IPS DF 4.7 (cell line): ENCODE measurements around the gene AQP7.
A peak's percentile ranks its signal among the peaks of the same experiment; 100 is the strongest.
"Not testable (repeated sequence)": the region's sequence is repeated elsewhere in the genome, so short reads cannot be mapped to it uniquely, and the experiment has no call there.

ENCODE experiments used
- DNase-seq: peaks from one replicate; pipeline ENCODE4 v3.0.0-alpha.2; 2013; ENCODE audit warnings: low spot score; ENCODE audit errors: extremely low read depth

AQP7 gene

DNA sequence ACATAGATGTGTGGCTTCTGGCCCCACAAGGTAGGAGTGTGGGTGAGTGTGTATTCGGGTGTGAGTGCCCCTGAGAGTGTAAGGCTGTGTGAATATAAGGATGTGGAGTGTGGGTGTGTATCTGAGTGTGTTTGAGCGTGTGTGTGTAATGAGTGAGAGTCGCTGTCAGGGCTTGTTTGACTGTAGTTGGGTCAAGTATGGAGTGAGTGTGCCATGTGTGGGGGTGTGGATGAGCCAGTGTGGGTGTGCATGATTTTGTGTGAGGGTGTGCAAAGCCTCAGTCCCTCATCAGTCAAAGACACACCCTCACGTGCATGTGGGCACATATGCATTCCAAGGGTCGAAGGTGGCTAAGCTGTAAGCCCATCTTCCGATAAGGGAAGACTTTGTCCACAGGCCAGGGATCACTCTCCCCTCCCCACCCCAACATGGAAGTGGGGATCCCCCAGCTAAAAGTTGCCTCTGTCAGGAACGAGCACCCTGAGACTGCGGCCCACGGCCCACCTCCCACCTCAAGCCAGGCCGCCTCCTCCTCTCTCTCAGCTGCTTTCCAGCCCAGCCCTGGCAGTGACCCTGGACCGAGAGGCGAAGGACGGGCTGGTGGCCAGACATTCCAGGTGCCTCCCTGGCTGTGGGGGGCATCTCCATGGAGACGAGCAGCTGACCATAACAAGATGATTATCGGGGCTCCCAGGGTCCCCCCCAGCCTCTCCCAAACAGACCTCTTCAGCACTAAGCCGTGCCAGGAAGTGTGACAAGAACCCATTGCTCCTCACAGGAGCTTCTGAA lies 32.1 kb upstream of the AQP7 start:
- no peak for DNase-seq

GRCh38 chr9:33433871-33434270 lies 31.5 kb upstream of the AQP7 start:
- DNase-seq, result no peak

- no peak for DNase-seq
These were observed 29.1 kb upstream of the AQP7 start for GRCh38 chr9:33431420-33431819.

DNA sequence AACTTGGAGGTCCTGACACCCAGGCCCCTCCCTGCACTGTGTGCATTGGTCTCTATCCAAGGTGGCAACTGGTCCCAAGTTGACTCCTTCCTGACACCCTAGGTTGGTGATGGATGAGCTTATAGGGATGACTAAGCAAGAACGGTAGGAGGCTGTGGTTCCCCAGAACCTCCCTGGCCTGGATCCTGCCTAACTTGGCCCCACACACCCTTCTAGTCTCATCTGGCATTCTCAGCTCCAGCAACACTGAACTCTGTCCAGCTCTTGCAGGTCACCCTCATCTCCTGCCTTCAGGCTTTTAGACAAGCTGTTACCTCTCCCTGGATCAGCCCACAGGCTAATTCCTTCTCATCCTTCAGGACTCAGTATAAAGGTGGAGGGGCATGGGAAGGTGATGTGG lies 28.6 kb upstream of the AQP7 start:
- DNase-seq, result no peak

GRCh38 chr9:33429256-33429985 lies 27.1 kb upstream of the AQP7 start:
- no peak for DNase-seq

GRCh38 chr9:33426843-33427293 lies 24.5 kb upstream of the AQP7 start:
- no peak for DNase-seq

- no peak for DNase-seq
These were observed 22.8 kb upstream of the AQP7 start for GRCh38 chr9:33425128-33425533.

DNA sequence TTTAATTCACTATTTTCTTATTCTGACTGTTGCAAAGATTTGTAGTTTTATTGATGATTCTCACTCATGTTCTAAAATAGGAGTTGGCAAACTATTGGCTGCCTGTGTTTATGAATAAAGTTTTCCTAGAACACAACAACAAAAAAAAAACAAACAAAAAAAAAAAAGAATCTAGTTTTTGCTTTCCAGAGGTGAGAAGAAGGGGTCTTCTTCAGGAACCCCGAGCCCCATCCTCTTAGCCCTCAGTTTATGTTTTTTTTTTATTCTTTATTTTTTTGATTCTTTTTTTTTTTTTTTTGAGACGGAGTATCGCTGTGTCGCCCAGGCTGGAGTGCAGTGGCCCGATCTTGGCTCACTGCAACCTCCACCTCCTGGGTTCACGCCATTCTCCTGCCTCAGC lies 22.1 kb upstream of the AQP7 start:
- not testable (repeated sequence) for DNase-seq

DNA sequence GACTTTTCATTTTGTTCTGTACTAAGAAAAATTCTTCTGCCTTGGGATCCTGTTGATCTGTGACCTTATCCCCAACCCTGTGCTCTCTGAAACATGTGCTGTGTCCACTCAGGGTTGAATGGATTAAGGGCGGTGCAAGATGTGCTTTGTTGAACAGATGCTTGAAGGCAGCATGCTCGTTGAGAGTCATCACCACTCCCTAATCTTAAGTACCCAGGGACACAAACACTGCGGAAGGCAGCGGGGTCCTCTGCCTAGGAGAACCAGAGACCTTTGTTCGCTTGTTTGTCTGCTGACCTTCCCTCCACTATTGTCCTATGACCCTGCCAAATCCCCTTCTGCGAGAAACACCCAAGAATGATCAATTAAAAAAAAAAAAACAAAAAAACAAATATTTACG lies 21.7 kb upstream of the AQP7 start:
- DNase-seq, result not testable (repeated sequence)

DNA sequence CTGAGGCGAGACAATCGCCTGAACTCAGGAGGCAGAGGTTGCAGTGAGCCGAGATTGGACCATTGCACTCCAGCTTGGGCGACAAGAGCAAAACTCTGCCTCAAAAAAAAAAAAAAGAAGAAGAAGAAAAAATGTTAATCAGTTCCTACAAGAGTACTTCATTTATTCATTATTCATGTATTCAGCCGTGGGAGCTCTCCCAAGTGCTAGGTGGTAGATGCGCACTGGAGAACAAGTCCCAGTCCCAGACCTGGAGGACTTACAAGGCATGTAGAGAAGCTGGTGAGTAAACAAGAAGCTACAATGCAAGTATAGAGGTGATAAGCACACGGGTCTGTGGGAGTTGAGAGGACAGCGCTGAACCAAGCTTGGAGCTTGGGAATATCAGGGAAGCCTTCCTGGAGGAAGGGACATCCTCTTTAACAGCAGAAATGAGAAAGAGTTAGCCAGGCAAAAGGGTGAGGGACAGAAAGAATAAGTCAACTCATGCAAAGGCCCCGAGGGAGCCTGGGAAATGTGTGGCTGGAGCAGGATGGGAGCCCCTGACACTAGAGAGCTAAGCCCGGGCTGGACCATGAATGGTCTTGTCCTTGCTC lies 17.4 kb upstream of the AQP7 start:
- no peak for DNase-seq

DNA sequence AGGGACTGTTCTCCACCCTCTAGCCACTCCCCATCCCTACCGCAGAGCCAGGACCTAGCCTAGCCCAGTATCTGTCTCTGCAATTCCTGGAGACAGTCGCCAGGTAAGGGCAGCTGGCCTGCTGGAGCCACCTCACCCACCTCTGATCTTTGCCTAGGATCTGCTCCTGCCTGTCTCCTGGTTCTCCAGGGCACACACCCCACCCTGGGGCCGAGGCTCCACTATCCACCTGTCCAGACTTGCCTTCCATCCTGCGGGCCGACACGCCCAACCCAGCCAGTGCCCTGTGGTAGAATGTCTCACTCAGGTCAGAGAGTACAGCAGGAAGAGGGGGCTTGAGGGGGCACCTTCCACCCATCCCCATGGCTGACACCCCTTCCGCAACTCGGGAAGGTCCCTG lies 15.7 kb upstream of the AQP7 start:
- DNase-seq, result no peak

- DNase-seq, result no peak
These were observed 14.6 kb upstream of the AQP7 start for GRCh38 chr9:33416996-33417395.

- peak; percentile 49 for DNase-seq
These were observed 13.2 kb upstream of the AQP7 start for GRCh38 chr9:33415501-33416038.

GRCh38 chr9:33414889-33415500 lies 12.6 kb upstream of the AQP7 start:
- no peak for DNase-seq

- DNase-seq, result no peak
These were observed 11.9 kb upstream of the AQP7 start for GRCh38 chr9:33414268-33414667.

DNA sequence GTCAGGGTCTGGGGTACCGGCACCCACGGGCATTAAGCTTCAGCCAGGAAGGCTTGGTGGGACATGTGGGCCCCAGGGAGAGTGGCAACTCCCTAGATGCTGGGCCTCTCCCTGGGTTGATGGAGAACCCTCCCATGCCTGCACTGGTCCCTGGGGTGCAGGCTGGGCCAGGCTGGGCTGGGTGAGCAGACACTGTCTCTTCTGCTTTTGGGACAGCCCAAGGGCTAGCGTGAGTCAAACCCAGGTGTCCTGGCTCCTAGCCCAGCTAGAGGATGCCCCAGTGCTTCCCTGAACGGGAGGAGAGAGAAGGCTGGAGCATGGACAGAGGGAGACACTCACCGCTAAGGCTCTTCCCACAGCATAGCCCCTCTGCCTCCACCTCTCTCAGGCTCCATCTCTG lies 5.7 kb upstream of the AQP7 start:
- no peak for DNase-seq

DNA sequence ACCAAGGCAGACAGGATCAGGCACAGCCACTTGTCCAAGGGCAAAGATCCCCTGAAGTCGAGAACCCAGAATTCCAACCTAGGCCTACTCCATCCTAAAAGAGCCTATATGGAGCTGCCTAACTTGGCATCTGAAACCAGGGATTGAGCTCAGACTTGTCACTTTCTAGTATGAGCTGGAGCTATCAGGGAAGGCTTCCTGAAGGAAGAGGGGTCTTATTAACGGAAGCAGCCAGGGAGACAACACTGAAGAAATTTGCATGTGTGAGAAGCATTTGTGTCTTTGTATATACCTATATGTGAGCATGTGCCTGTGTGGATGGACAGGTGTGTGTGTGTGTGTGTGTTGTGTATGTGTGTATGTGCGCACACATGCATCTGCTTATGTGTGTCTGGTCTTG lies 4.7 kb upstream of the AQP7 start:
- DNase-seq, result no peak

DNA sequence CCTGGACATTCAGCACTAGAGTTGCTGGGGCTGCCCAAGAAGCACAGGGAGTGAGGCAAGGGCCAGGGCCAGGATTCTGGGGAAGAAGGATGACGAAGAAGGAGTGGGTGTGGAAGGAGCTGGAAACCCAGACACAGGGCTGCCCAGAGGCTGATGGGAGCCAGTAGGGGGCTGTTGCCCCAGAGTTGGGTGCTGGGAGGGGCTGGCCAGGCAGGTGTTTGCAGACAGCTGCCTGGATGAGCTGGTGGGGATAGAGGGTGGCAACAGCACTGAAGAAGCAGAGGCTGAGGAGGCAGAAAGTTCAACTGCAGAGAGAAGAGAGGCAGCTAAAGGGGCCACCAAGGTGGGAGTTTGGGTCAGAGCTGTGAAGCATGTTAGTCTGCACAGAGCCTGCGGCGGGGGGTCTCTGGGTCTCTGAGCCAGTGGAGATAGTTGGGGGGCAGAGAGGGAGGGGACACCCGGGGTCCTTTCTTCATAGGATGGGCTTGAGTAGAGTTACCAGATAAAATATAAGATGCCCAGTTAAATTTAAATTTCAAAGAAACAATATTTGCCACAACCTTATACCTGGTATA lies 2.5 kb upstream of the AQP7 start:
- DNase-seq, result no peak

DNA sequence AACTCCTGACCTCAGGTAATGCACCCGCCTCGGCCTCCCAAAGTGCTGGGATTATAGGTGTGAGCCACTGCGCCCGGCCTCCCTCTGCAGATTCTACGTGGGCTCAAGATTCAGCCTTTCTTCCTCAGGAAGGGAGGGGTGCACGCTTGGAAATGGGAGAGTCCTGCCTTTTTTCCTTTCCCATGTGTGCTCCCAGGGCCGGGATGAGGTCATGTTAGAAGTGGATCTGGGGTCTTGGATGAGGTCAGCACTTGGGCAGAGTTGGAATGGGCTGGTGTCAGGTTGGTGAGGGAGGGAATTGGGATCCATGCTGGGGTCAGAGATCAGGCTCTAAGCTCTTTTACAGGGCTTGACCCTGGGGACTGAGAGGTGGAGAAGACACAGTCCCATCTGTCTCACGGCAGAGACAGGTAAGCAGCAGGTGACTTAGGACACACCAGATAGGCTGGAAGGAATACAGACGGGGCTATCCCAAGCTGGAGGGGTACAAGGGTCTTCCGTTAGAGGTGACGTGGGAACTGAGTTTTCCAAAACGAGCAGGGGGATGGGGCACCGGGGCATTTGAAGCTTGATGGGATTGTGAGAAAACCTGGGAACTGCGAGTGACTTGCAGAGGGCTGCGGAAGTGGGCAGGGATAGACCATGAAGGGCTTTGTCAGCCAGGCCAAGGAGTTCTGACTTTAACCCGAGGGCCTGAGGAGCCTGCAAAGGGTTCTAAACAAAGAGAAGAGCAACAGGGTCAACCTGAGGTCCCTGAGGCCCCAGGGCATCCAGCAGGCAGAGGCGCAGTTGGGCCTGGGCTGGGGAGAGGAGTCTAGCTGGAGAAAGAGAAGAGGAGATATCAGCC lies 1.8 kb upstream of the AQP7 start:
- DNase-seq, result no peak

DNA sequence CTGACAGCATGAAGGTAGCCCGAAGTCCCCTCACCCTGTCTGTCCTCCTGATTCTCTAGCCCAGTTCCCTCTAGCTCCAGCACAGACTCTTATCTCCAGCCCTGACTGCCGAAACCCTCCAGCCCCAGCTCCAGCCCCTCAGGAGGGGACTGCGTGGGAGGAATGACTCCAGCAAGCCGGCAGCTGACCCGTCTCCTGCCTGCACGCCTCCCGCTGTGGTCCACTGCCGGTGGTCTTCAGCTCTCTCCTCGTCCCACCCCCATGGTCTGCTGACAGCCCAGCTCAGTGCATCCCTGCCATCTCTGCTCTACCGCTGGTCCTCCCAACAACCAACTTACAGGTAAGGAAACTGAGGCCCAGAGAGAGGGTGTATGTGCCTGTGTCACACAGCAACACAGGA lies 559 bp downstream of the AQP7 start:
- DNase-seq, result not testable (repeated sequence)
